HepG2 (cell line): ENCODE data around the gene PSMB1. TPM values are rescaled to one million over a fixed set of nuclear protein-coding genes. Genes with fewer than 3 reads are reported as not detected.

ENCODE experiments used
- ARID5B ChIP-seq: IDR thresholded peaks from 2 replicates; pipeline ENCODE4 v1.4.0; 2020; ENCODE audit warnings: mild to moderate bottlenecking, missing genetic modification reagents
- BHLHE40 ChIP-seq: IDR thresholded peaks from 2 replicates; pipeline ENCODE4 v1.6.1; 2011; ENCODE audit warnings: low read length, improper control_type of control experiment
- E2F1 ChIP-seq: sonication (generic); formaldehyde crosslinking; IDR thresholded peaks from 2 replicates; pipeline ENCODE4 v1.5.0; 2020; ENCODE audit warnings: missing genetic modification reagents
- KLF11 ChIP-seq: IDR thresholded peaks from 2 replicates; pipeline ENCODE4 v1.6.1; 2016; ENCODE audit warnings: missing compliant biosample characterization
- NFE2L1 ChIP-seq: sonication (generic); formaldehyde crosslinking; IDR thresholded peaks from 2 replicates; pipeline ENCODE4 v1.4.0; 2020; ENCODE audit warnings: missing genetic modification reagents, mild to moderate bottlenecking, borderline replicate concordance
- RCOR2 ChIP-seq: IDR thresholded peaks from 2 replicates; pipeline ENCODE4 v1.6.1; 2016; ENCODE audit warnings: missing biosample characterization, missing genetic modification reagents
- SSRP1 ChIP-seq: IDR thresholded peaks from 2 replicates; pipeline ENCODE4 v1.6.1; 2016; ENCODE audit warnings: control low read depth
- TAF1 ChIP-seq: sonication (generic); formaldehyde crosslinking; IDR thresholded peaks from 2 replicates; pipeline ENCODE4 v1.4.0; 2020; ENCODE audit warnings: missing genetic modification reagents
- ZNF142 ChIP-seq: sonication (generic); formaldehyde crosslinking; IDR thresholded peaks from 2 replicates; pipeline ENCODE4 v1.4.0; 2020; ENCODE audit warnings: missing genetic modification reagents
- ZNF225 ChIP-seq: sonication (generic); formaldehyde crosslinking; IDR thresholded peaks from 2 replicates; pipeline ENCODE4 v1.4.0; 2020; ENCODE audit warnings: mild to moderate bottlenecking, missing genetic modification reagents
- ZNF343 ChIP-seq: sonication (generic); formaldehyde crosslinking; IDR thresholded peaks from 2 replicates; pipeline ENCODE4 v1.4.0; 2020; ENCODE audit warnings: mild to moderate bottlenecking, missing genetic modification reagents
- ZNF703 ChIP-seq: sonication (generic); formaldehyde crosslinking; IDR thresholded peaks from 2 replicates; pipeline ENCODE4 v1.5.1; 2020; ENCODE audit warnings: missing genetic modification reagents, mild to moderate bottlenecking, moderate library complexity, borderline replicate concordance
- polyA plus RNA-seq, 8 experiments: library from polyadenylated mRNA; depleted of rRNA in 3 of 8; stranded (reverse) in 7 of 8; unstranded in 1 of 8; fragments of >200 nt; fragmentation: Illumina TruSeq in 4 of 8; extraction: Trizol in 4 of 8; gene quantifications; 2 replicates each; pipeline versions ENCODE4 v1.2.1 to v1.2.3, GENCODE V29; 2011 to 2016; ENCODE audit warnings: low read depth in 4 of 8, missing spikeins in 1 of 8, mixed read lengths in 1 of 8; ENCODE audit not compliant: insufficient read depth in 1 of 8
- total RNA-seq, 5 experiments: library from RNA; depleted of rRNA; stranded (reverse); fragments of >200 nt; fragmentation: Illumina TruSeq; extraction: Trizol; gene quantifications; 2 replicates each; pipeline ENCODE4 v1.2.3, GENCODE V29; 2016; ENCODE audit warnings: low read depth in 1 of 5
- TF ChIP-seq, protein P1 (sequence below): sonication (generic); formaldehyde crosslinking; IDR thresholded peaks from 2 replicates; pipeline ENCODE4 v1.9.0; 2022; ENCODE audit warnings: missing genetic modification reagents, mild to moderate bottlenecking, borderline replicate concordance
- TF ChIP-seq, protein P2 (sequence below): sonication (generic); formaldehyde crosslinking; IDR thresholded peaks from 2 replicates; pipeline ENCODE4 v1.5.0; 2020; ENCODE audit warnings: missing genetic modification reagents, mild to moderate bottlenecking, borderline replicate concordance

Gene PSMB1
- total and polyA plus RNA-seq, 2 of the 13 experiments (the other 11 are each of a cell fraction or from before 2014, with no cell fraction given) = 528 to 592 TPM

DNA sequence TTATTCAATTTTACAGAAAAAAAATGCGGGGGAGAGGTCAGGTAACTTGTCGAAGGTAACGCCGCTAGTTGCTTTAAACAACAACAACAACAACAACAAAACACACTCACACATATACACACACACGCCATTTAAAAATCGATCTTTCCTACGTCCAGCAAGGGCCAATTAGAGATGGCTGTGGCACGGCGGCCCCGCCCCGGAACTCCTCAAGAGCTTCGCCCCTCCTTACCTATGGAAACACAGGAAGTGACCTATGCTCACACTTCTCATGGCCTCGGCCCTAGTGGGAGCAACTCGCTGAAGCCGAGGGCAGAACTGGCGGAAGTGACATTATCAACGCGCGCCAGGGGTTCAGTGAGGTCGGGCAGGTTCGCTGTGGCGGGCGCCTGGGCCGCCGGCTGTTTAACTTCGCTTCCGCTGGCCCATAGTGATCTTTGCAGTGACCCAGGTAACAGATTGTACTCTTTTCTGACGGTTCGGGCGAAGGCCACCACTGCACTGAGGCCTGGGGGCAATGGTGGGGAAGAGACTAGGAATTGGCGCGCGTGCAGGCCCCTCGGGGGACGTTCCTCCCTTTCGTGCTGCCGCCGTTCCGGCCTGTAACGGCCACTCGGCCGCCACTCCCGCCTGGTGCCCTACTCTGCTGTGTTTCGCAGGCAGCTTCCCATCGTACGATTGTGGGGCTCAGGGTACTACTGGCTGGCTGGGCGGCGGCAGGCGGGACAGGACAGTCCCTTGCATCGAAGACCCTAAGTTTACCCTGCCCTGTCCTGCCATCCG is 1.1 kb upstream of the PSMB1 start, which contains the start of gene TBP (continued):
- TF ChIP-seq ZNF703 (CRISPR knock-in tag) (no peak), ARID5B (CRISPR knock-in tag) (peak; percentile 64; the same call in 1 of the 2 replicates), ZNF343 (CRISPR knock-in tag) (no peak), ZNF142 (CRISPR knock-in tag) (peak; percentile 91), BHLHE40 (peak; percentile 67), RCOR2 (no peak), ZNF225 (peak; percentile 89; the same call in 1 of the 2 replicates), NFE2L1 (0 out of 2 replicates have a peak, but pooled peaks have one; percentile 49), E2F1 (CRISPR knock-in tag) (peak; percentile 92), TAF1 (CRISPR knock-in tag) (peak; percentile 88), SSRP1 (CRISPR knock-in tag) (no peak), KLF11 (CRISPR knock-in tag) (peak; percentile 45)
- TF ChIP-seq, protein P1, sequence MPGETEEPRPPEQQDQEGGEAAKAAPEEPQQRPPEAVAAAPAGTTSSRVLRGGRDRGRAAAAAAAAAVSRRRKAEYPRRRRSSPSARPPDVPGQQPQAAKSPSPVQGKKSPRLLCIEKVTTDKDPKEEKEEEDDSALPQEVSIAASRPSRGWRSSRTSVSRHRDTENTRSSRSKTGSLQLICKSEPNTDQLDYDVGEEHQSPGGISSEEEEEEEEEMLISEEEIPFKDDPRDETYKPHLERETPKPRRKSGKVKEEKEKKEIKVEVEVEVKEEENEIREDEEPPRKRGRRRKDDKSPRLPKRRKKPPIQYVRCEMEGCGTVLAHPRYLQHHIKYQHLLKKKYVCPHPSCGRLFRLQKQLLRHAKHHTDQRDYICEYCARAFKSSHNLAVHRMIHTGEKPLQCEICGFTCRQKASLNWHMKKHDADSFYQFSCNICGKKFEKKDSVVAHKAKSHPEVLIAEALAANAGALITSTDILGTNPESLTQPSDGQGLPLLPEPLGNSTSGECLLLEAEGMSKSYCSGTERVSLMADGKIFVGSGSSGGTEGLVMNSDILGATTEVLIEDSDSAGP (CRISPR knock-in tag) = peak; percentile 92; the same call in 1 of the 2 replicates
- TF ChIP-seq, protein P2, sequence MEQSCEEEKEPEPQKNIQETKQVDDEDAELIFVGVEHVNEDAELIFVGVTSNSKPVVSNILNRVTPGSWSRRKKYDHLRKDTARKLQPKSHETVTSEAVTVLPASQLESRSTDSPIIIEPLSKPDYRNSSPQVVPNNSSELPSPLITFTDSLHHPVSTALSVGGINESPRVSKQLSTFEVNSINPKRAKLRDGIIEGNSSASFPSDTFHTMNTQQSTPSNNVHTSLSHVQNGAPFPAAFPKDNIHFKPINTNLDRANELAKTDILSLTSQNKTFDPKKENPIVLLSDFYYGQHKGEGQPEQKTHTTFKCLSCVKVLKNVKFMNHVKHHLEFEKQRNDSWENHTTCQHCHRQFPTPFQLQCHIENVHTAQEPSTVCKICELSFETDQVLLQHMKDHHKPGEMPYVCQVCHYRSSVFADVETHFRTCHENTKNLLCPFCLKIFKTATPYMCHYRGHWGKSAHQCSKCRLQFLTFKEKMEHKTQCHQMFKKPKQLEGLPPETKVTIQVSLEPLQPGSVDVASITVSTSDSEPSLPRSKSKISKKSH (CRISPR knock-in tag) = peak; percentile 90; the same call in 1 of the 2 replicates
